Activated T-cell treated with anti-CD3 and anti-CD28 coated beads, Interleukin-2, amount 50 U/mL, for 72 hours (primary cell): ENCODE measurements around the gene ZYG11A. TPM values are rescaled to one million over a fixed set of nuclear protein-coding genes. Genes with fewer than 3 reads are reported as not detected.
A peak's percentile ranks its signal among the peaks of the same experiment; 100 is the strongest.
"Not testable (repeated sequence)": the region's sequence is repeated elsewhere in the genome, so short reads cannot be mapped to it uniquely, and the experiment has no call there.

Source experiments
- ATAC-seq, 2 donors: fragments of 150-1000 bp; cut with Tn5 transposase; replicated peaks in 1 of 2; 2 replicates each; pipeline ENCODE4 v1.10.0; 2021; ENCODE audit warnings: moderate library complexity in 2 of 2, mild to moderate bottlenecking in 1 of 2
- DNase-seq, 2 donors: peaks; one replicate each; pipeline ENCODE4 v3.0.0; 2021 to 2022; ENCODE audit warnings: mixed read lengths in 1 of 2
- H3K27ac Mint-ChIP-seq: one replicate; pipeline ENCODE4 v1.8.0; 2022; ENCODE audit warnings: mild to moderate bottlenecking, moderate library complexity, mixed read lengths
- H3K27me3 Mint-ChIP-seq: one replicate; pipeline ENCODE4 v1.8.0; 2022; ENCODE audit warnings: low read depth, mixed read lengths
- H3K36me3 Mint-ChIP-seq, 2 donors: one replicate each; pipeline ENCODE4 v1.8.0; 2022; ENCODE audit warnings: mixed read lengths in 2 of 2, mild to moderate bottlenecking in 1 of 2; ENCODE audit not compliant: insufficient read depth in 2 of 2
- H3K4me1 Mint-ChIP-seq: one replicate; pipeline ENCODE4 v1.8.0; 2022; ENCODE audit warnings: low read depth, mixed read lengths
- H3K4me3 Mint-ChIP-seq, 2 donors: one replicate each; pipeline ENCODE4 v1.8.0; 2022; ENCODE audit warnings: mild to moderate bottlenecking in 2 of 2, mixed read lengths in 2 of 2, moderate library complexity in 2 of 2
- H3K9me3 Mint-ChIP-seq, 2 donors: one replicate each; pipeline ENCODE4 v1.8.0; 2022; ENCODE audit warnings: mixed read lengths in 2 of 2
- total RNA-seq, 2 donors: library from RNA; stranded (reverse); gene quantifications; one replicate each; pipeline ENCODE4 v1.2.3, GENCODE V29; 2022

Gene ZYG11A
- total RNA-seq, 2 donors from 2014 or later = 0.35 to 0.72 TPM

DNA sequence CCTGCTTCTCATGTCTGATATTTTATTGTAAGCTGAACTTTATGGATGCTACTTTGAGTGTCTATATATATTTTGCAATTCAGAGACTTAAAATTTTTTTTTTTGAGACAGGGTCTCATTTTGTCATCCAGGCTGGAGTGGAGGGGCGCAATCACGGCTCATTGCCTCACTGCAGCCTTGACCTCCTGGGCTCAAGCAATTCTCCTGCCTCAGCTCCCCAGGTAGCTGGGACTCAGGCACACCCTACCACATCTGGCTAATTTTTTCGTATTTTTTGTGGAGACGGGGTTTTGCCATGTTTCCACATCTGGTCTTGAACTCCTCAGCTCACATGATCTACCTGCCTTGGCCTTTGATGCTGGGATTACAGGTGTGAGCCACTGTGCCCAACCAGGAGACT is 8.4 kb downstream of the ZYG11A start:
- no peak for DNase-seq
- Mint-ChIP-seq H3K9me3 (no peaks in the 10 kb centered on the region), H3K27ac (no peak overlapping the region), H3K4me1 (peaks cover 5% of the 10 kb centered on the region), H3K4me3 (no peak overlapping the region), H3K36me3 (no peaks in the 10 kb centered on the region), H3K27me3 (no peaks in the 10 kb centered on the region)
- no peak for ATAC-seq

DNA sequence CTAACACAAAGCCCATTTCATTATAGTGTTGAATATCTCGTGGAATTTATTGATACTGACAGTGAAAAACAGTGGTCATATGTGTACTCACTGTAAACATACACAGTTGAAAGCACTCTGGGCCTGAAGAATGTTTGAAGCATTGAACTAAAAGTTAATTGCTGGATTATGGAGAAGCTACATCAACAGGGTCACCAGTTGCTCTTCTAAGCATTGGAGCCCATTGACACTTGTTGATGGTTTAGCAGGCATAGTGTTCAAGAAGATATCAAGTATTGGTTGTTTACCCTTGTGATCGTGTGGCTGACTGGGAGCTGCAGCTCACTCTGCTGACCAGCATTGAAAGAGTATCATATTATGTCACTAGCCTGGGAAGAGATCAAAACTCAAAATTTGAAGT is 10.3 kb downstream of the ZYG11A start:
- no peaks in the 10 kb centered on the region for H3K36me3 Mint-ChIP-seq
- H3K4me3 Mint-ChIP-seq = no peak overlapping the region
- ATAC-seq = no peak
- H3K4me1 Mint-ChIP-seq = peaks cover 5% of the 10 kb centered on the region
- DNase-seq = no peak
- H3K9me3 Mint-ChIP-seq = no peaks in the 10 kb centered on the region
- no peak overlapping the region for H3K27ac Mint-ChIP-seq
- no peaks in the 10 kb centered on the region for H3K27me3 Mint-ChIP-seq

DNA sequence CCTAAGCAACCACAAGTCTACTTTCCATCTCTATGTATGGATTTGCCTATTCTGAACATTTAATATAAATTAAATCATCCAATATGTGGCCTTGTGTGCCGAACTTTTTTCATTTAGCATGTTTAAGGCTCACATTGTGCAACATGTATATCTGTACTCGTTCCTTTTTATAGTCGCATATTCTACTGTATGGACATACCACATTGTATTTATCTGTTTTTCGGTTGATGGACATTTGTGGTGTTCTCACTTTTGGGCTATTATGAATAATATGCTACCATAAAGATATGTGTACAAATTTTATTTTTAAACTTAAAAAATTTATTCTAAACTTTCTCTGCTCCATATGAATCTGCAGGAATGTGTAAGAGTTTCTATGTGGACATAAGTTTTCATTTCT is 13.0 kb downstream of the ZYG11A start:
- Mint-ChIP-seq H3K27ac (no peak overlapping the region), H3K4me3 (no peak overlapping the region), H3K4me1 (peaks cover 6% of the 10 kb centered on the region), H3K27me3 (no peaks in the 10 kb centered on the region), H3K9me3 (no peaks in the 10 kb centered on the region), H3K36me3 (no peaks in the 10 kb centered on the region)
- no peak for DNase-seq
- ATAC-seq = no peak

DNA sequence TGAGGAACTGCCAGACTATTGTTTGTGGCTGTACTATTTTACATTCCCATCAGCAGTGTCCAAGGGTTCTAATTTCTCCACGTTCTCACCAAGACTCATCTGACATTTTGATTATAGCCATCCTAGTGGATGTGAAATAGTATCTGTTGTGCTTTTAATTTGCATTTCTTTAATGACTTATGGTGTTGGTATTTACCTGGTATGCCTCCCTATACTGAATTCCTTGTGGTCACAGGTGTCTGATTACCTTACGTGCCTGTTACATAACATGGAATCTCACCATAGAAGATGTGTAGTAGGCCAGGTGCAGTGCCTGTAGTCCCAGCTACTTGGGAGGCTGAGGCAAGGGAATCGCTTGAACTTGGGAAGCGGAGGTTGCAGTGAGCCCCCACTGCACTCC is 13.5 kb downstream of the ZYG11A start:
- no peaks in the 10 kb centered on the region for H3K36me3 Mint-ChIP-seq
- no peaks in the 10 kb centered on the region for H3K9me3 Mint-ChIP-seq
- ATAC-seq = no peak
- H3K4me3 Mint-ChIP-seq = no peak overlapping the region
- H3K4me1 Mint-ChIP-seq = peaks cover 6% of the 10 kb centered on the region
- no peaks in the 10 kb centered on the region for H3K27me3 Mint-ChIP-seq
- DNase-seq = no peak
- H3K27ac Mint-ChIP-seq = no peak overlapping the region

GRCh38 chr1:52857443-52857842 is 14.9 kb downstream of the ZYG11A start:
- no peak for DNase-seq
- peaks cover 6% of the 10 kb centered on the region for H3K4me1 Mint-ChIP-seq
- H3K9me3 Mint-ChIP-seq = no peaks in the 10 kb centered on the region
- H3K27me3 Mint-ChIP-seq = no peaks in the 10 kb centered on the region
- H3K27ac Mint-ChIP-seq = no peak overlapping the region
- no peaks in the 10 kb centered on the region for H3K36me3 Mint-ChIP-seq
- H3K4me3 Mint-ChIP-seq = no peak overlapping the region
- ATAC-seq = no peak

GRCh38 chr1:52862666-52863458 is 20.3 kb downstream of the ZYG11A start:
- ATAC-seq (no peak), DNase-seq (no peak)
- Mint-ChIP-seq H3K4me1 (peaks cover 12% of the 10 kb centered on the region), H3K27me3 (peaks cover 11% of the 10 kb centered on the region), H3K4me3 (no peak overlapping the region), H3K9me3 (no peaks in the 10 kb centered on the region), H3K36me3 (no peaks in the 10 kb centered on the region), H3K27ac (no peak overlapping the region)

- H3K27me3 Mint-ChIP-seq = peaks cover 11% of the 10 kb centered on the region
Observed at GRCh38 chr1:52867087-52867863, 24.7 kb downstream of the ZYG11A start.

DNA sequence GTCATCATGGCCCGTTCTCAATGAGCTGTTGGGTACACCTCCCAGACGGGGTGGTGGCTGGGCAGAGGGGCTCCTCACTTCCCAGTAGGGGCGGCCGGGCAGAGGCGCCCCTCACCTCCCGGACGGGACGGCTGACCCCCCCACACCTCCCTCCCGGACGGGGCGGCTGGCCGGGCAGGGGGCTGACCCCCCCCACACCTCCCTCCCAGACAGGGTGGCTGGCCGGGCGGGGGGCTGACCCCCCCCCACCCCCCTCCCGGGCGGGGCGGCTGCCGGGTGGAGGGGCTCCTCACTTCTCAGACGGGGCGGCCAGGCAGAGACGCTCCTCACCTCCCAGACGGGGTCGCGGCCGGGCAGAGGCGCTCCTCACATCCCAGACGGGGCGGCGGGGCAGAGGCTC is 27.2 kb downstream of the ZYG11A start:
- not testable (repeated sequence) for ATAC-seq

More at GRCh38 chr1:52867087-52867863, 24.7 kb downstream of the ZYG11A start:
- Mint-ChIP-seq H3K9me3 (no peaks in the 10 kb centered on the region), H3K36me3 (no peaks in the 10 kb centered on the region), H3K4me1 (peaks cover 6% of the 10 kb centered on the region), H3K27ac (peak overlapping the region; percentile 86), H3K4me3 (peak overlapping the region in 1 of 2 donors; percentile 36)
- peak; percentile 99 for ATAC-seq
- DNase-seq = peak in 1 of 2 donors; percentile 5

GRCh38 chr1:52876843-52877242 is 34.3 kb downstream of the ZYG11A start:
- no peaks in the 10 kb centered on the region for H3K9me3 Mint-ChIP-seq
- peaks cover 6% of the 10 kb centered on the region for H3K27me3 Mint-ChIP-seq
- H3K4me3 Mint-ChIP-seq = no peak overlapping the region
- no peaks in the 10 kb centered on the region for H3K4me1 Mint-ChIP-seq
- DNase-seq (no peak), ATAC-seq (no peak)
- no peak overlapping the region for H3K27ac Mint-ChIP-seq
- no peaks in the 10 kb centered on the region for H3K36me3 Mint-ChIP-seq

More for the DNA sequence above, 27.2 kb downstream of the ZYG11A start:
- not testable (repeated sequence) for DNase-seq, H3K4me1 Mint-ChIP-seq, H3K4me3 Mint-ChIP-seq, H3K36me3 Mint-ChIP-seq, H3K27ac Mint-ChIP-seq, H3K9me3 Mint-ChIP-seq
- H3K27me3 Mint-ChIP-seq = peaks cover 11% of the 10 kb centered on the region

- no peak for DNase-seq
- no peaks in the 10 kb centered on the region for H3K4me1 Mint-ChIP-seq
- no peaks in the 10 kb centered on the region for H3K9me3 Mint-ChIP-seq
- no peak overlapping the region for H3K4me3 Mint-ChIP-seq
- H3K36me3 Mint-ChIP-seq = no peaks in the 10 kb centered on the region
- ATAC-seq = no peak
- peaks cover 6% of the 10 kb centered on the region for H3K27me3 Mint-ChIP-seq
- H3K27ac Mint-ChIP-seq = no peak overlapping the region
Observed at GRCh38 chr1:52877554-52877953, 35.0 kb downstream of the ZYG11A start.

- H3K27ac Mint-ChIP-seq = no peak overlapping the region
- no peaks in the 10 kb centered on the region for H3K9me3 Mint-ChIP-seq
- no peak overlapping the region for H3K4me3 Mint-ChIP-seq
- no peaks in the 10 kb centered on the region for H3K27me3 Mint-ChIP-seq
- no peak for DNase-seq
- ATAC-seq = no peak
- H3K36me3 Mint-ChIP-seq = no peaks in the 10 kb centered on the region
- no peaks in the 10 kb centered on the region for H3K4me1 Mint-ChIP-seq
Observed at GRCh38 chr1:52880206-52880605, 37.6 kb downstream of the ZYG11A start.

DNA sequence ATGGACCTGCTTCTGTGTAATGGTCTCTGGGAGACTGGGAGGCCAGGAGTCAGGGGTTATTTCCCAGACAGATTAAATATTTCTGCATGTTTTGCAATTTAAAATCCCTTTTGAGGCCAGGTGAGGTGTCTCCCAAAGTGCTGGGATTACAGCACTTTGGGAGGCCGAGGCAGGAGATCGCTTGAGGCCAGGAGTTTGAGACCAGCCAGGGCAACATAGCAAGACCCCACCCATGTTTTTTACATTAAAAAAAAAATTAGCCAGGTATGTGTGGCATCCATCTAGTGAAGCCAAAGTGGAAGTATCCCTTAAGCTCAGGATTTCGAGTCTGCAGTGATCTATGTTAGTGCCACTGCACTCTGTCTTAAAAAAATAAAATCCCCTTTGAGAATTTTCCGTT is 44.9 kb downstream of the ZYG11A start:
- Mint-ChIP-seq H3K9me3 (no peaks in the 10 kb centered on the region), H3K4me3 (no peak overlapping the region), H3K27me3 (no peaks in the 10 kb centered on the region), H3K27ac (no peak overlapping the region), H3K36me3 (no peaks in the 10 kb centered on the region), H3K4me1 (no peaks in the 10 kb centered on the region)
- DNase-seq (no peak), ATAC-seq (no peak)

- ATAC-seq (no peak), DNase-seq (no peak)
- Mint-ChIP-seq H3K4me3 (no peak overlapping the region), H3K4me1 (no peaks in the 10 kb centered on the region), H3K36me3 (peaks cover 0 to 1% of the 10 kb centered on the region in 2 donors), H3K9me3 (no peaks in the 10 kb centered on the region), H3K27ac (peak overlapping the region; percentile 54), H3K27me3 (no peaks in the 10 kb centered on the region)
Observed at GRCh38 chr1:52892424-52893215, 50.1 kb downstream of the ZYG11A start.
